Right lobe of liver (tissue), 6 donors: ENCODE data around the gene CPXM2. TPM values are rescaled to one million over a fixed set of nuclear protein-coding genes. Genes with fewer than 3 reads are reported as not detected.

Experiments
- ATAC-seq, 4 donors: fragments of 200-7000 bp; cut with Tn5 transposase; one replicate each; pipeline ENCODE4 v1.9.1; 2020; ENCODE audit warnings: mild to moderate bottlenecking in 4 of 4, moderate library complexity in 4 of 4
- DNase-seq, 3 donors: peaks; one replicate each; pipeline ENCODE4 v3.0.0-alpha.2; 2020
- H3K27ac ChIP-seq, 3 donors: fragments of 200-600 bp; one replicate each; pipeline ENCODE4 v1.8.0; 2022
- H3K27me3 ChIP-seq, 2 donors: fragments of 200-600 bp; one replicate each; pipeline ENCODE4 v1.8.0; 2022
- H3K36me3 ChIP-seq, 4 donors: fragments of 200-600 bp; sonication (generic) in 1 of 4; one replicate each; pipeline versions ENCODE4 v1.5.1 to v1.8.0; 2017 to 2022; ENCODE audit warnings: control low read depth in 1 of 4
- H3K4me1 ChIP-seq, 4 donors: fragments of 200-600 bp; sonication (generic) in 1 of 4; one replicate each; pipeline versions ENCODE4 v1.5.1 to v1.8.0; 2017 to 2022; ENCODE audit warnings: control low read depth in 1 of 4
- H3K4me3 ChIP-seq, 3 donors: fragments of 200-600 bp; one replicate each; pipeline ENCODE4 v1.8.0; 2022
- H3K9me3 ChIP-seq, 4 donors: fragments of 200-600 bp; sonication (generic) in 1 of 4; one replicate each; pipeline versions ENCODE4 v1.5.1 to v1.8.0; 2017 to 2022; ENCODE audit warnings: control low read depth in 1 of 4
- CTCF ChIP-seq, 4 donors: fragments of 200-600 bp in 3 of 4; fragments of 450-650 bp in 1 of 4; IDR thresholded peaks; one replicate each; pipeline versions ENCODE4 v1.5.1 to v1.8.0; 2016 to 2022; ENCODE audit warnings: antibody characterized with exemption in 4 of 4, mild to moderate bottlenecking in 2 of 4
- POLR2A ChIP-seq: fragments of 450-650 bp; IDR thresholded peaks from one replicate; pipeline ENCODE4 v1.6.1; 2017; ENCODE audit warnings: antibody characterized with exemption, mild to moderate bottlenecking
- WGBS: methylation state at CpG from one replicate; pipeline ENCODE4 v1.1.6; 2018; ENCODE audit warnings: low coverage, low lambda C conversion rate; ENCODE audit not compliant: insufficient coverage; ENCODE audit errors: missing lambda C conversion rate; 5-methylcytosine and 5-hydroxymethylcytosine counted together
- intact Hi-C, 2 donors: fragments of 100-400 bp; cut with DNase I; formaldehyde crosslinking; loops; one replicate each; pipeline versions ENCODE4 v1.11.2 to v1.14.1; 2022
- total RNA-seq, 6 experiments: library from RNA; depleted of rRNA in 2 of 6; stranded (reverse); fragments of >200 nt in 2 of 6; fragmentation: NEBNext Ultra II Directional in 3 of 6; extraction: Animal tissue kit (Norgen Biotek cat#: 25700) in 3 of 6; gene quantifications; one replicate each; pipeline versions ENCODE4 v1.1.0 to v1.2.4, GENCODE V29; 2016 to 2023
- donor health status: DM: no; HTN: yes; CAD: no.
- donor health status: DM: no; HTN: no; CAD: no.
- donor health status: DM: no; HTN: no; CAD: no.
- donor health status: DM: no; HTN: yes; CAD: no.
- donor health status: DM: no; HTN: yes; CAD: no.

Gene CPXM2
- total RNA-seq, 6 experiments from 2014 or later = 0.29 to 2.6 (median 0.69) TPM

DNA sequence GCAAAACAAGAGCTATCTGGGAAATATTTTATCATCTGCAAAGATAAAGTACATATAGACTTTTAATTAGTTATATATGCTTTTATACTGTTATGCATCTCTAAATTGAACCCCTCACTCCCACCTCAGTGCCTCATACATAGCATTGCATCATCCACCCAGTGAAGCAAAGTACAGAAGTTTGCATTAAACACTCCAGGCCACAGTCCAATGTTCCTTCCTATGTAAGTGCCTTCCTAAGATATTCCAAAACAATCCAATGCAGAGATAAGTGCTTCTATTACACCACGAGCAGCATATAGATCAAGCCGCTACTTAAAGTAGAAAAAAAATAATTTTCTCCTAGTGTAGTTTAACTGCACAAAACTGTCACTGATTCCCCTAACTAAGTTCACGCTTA is 3.4 kb downstream of the CPXM2 start:
- H3K4me3 ChIP-seq = no peak overlapping the region
- ATAC-seq = no peak
- 45% methylated on average over 3 of the region's 3 CpGs for WGBS
- H3K27me3 ChIP-seq = no peaks in the 10 kb centered on the region
- no peak overlapping the region for H3K27ac ChIP-seq
- intact Hi-C loops = no loop called here
- no peaks in the 10 kb centered on the region for H3K9me3 ChIP-seq
- H3K4me1 ChIP-seq = no peaks in the 10 kb centered on the region
- no peaks in the 10 kb centered on the region for H3K36me3 ChIP-seq
- no peak for TF ChIP-seq POLR2A
- no peak for TF ChIP-seq CTCF (IDR thresholded peaks at IDR 0.05)
- DNase-seq = no peak

DNA sequence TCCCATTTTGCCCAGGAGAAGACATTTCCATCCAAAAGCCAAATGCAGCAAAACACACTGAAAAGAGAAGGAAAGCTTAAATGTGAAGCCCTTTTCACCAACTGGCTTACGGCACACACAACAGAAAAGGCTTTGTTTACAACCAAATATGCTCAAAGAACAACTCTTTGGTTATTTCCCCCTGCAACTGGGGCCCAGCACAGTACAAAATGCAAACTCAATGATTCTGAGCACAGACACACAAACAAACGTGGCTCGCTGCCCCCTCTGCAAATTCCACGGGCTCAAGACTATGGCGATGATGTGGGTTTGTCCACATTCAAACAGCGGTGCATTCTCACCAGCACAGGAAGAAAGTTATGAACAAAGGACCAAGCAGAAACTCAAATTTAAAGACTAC is 5.3 kb downstream of the CPXM2 start:
- DNase-seq = no peak
- H3K9me3 ChIP-seq = no peaks in the 10 kb centered on the region
- H3K4me1 ChIP-seq = no peaks in the 10 kb centered on the region
- no peak for ATAC-seq
- 69% methylated on average over 6 of the region's 6 CpGs for WGBS
- H3K27me3 ChIP-seq = no peaks in the 10 kb centered on the region
- intact Hi-C loops = no loop called here
- no peaks in the 10 kb centered on the region for H3K36me3 ChIP-seq
- no peak for TF ChIP-seq CTCF (IDR thresholded peaks at IDR 0.05)
- no peak for TF ChIP-seq POLR2A
- H3K27ac ChIP-seq = no peak overlapping the region
- no peak overlapping the region for H3K4me3 ChIP-seq

GRCh38 chr10:123885406-123886170 is 6.0 kb downstream of the CPXM2 start:
- TF ChIP-seq CTCF (IDR thresholded peaks at IDR 0.05) (no peak), POLR2A (no peak)
- no peaks in the 10 kb centered on the region for H3K27me3 ChIP-seq
- intact Hi-C loops = no loop called here
- WGBS = 25% methylated on average over 2 of the region's 6 CpGs
- no peaks in the 10 kb centered on the region for H3K4me1 ChIP-seq
- ATAC-seq (no peak), DNase-seq (no peak)
- H3K9me3 ChIP-seq = no peaks in the 10 kb centered on the region
- H3K4me3 ChIP-seq = no peak overlapping the region
- H3K36me3 ChIP-seq = no peaks in the 10 kb centered on the region
- H3K27ac ChIP-seq = no peak overlapping the region

GRCh38 chr10:123884907-123885381 is 6.7 kb downstream of the CPXM2 start:
- Histone ChIP-seq H3K27ac (no peak overlapping the region), H3K4me3 (no peak overlapping the region), H3K27me3 (no peaks in the 10 kb centered on the region), H3K4me1 (no peaks in the 10 kb centered on the region), H3K9me3 (no peaks in the 10 kb centered on the region), H3K36me3 (no peaks in the 10 kb centered on the region)
- DNase-seq (no peak), ATAC-seq (no peak)
- WGBS = 30% methylated on average over 2 of the region's 5 CpGs
- intact Hi-C loops = no loop called here
- TF ChIP-seq CTCF (IDR thresholded peaks at IDR 0.05) (no peak), POLR2A (no peak)
